ENCODE results near the gene TSEN34. TPM values are rescaled to one million over a fixed set of nuclear protein-coding genes. Genes with fewer than 3 reads are reported as not detected.
A peak's percentile ranks its signal among the peaks of the same experiment; 100 is the strongest.
"Not testable (repeated sequence)": the region's sequence is repeated elsewhere in the genome, so short reads cannot be mapped to it uniquely, and the experiment has no call there.

Gene TSEN34
- total and polyA plus RNA-seq, 7 donors, result 15.5 to 44.6 (median 20.2) TPM

DNA sequence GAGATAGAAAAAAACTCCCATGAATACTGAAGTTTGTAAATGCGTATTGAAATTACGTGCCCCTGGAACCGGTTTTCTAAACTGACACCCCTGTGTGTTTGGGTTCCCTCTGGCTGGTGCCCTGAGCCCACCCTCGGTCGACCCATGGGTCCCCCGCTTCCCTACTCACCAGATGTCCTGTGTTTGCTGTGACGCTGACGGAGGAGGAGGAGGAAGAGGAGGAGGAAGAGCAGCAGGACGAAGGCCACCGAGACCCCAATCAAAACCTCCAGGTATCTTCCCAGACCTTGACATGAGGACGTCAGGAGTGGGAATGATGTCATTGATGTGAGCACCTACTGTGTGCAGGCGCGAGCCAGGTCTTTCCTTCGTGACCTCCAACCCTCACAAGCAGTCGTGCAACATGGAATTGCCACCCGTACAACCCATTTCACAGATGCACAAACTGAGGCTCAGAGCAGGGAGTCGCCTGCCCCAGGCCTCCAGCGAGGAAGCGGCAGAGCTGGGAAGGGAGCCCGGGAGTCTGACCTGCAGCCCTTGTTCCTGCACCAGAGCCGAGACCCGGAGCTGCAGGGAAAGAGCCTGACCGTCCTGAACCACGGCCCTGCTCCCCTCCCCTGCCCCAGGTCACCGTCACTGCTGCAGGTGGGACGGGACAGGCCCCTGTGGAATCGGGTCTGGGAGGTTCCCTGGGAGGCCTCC lies 28.0 kb downstream of the TSEN34 start:
- Histone ChIP-seq H3K36me3 (ENCODE audit: insufficient read depth in 1 of 2, low read depth in 1 of 2) (no peaks in the 10 kb centered on the region), H3K4me3 (no peak overlapping the region), H3K27ac (no peak overlapping the region), H3K27me3 (ENCODE audit: insufficient read depth in 3 of 3, low read length in 2 of 3) (no peaks in the 10 kb centered on the region), H3K9me3 (no peaks in the 10 kb centered on the region), H3K4me1 (no peaks in the 10 kb centered on the region)
- intact Hi-C loops (cut with DNase I), result loop anchor here in 1 of 2 donors (2.0 kb wide), 1 partner anchor 22 kb away; no protein-coding TSS in a partner anchor
- ATAC-seq (no peak), DNase-seq (no peak)
- WGBS, 3 donors, result 86 to 90% (median 88%) methylated on average over 25 to 27 of the region's 27 CpGs
- TF ChIP-seq, protein P1, sequence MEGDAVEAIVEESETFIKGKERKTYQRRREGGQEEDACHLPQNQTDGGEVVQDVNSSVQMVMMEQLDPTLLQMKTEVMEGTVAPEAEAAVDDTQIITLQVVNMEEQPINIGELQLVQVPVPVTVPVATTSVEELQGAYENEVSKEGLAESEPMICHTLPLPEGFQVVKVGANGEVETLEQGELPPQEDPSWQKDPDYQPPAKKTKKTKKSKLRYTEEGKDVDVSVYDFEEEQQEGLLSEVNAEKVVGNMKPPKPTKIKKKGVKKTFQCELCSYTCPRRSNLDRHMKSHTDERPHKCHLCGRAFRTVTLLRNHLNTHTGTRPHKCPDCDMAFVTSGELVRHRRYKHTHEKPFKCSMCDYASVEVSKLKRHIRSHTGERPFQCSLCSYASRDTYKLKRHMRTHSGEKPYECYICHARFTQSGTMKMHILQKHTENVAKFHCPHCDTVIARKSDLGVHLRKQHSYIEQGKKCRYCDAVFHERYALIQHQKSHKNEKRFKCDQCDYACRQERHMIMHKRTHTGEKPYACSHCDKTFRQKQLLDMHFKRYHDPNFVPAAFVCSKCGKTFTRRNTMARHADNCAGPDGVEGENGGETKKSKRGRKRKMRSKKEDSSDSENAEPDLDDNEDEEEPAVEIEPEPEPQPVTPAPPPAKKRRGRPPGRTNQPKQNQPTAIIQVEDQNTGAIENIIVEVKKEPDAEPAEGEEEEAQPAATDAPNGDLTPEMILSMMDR (IDR thresholded peaks at IDR 0.05), result no peak

DNA sequence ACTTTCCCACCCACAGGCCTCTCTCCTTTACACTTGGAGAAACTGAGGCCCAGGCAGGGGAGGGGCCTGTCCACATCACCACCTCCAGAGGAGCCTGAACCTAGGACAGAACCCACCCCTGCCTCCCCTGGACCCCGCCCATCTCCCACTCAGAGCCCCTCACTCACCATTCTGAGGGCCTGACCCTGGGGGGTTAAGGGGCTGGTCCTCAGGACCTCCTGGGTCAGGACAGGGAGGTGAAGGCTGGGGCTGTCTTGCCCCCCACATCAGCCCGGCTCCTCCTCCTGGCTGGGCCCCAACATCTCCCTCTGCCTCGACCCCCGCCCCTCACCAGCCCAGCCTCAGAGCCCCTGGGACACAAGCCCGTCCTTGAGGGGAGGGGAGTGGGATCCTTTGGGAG lies 28.6 kb downstream of the TSEN34 start:
- H3K9me3 ChIP-seq; DNase-seq; H3K4me1 ChIP-seq; H3K27me3 ChIP-seq (ENCODE audit: insufficient read depth in 3 of 3, low read length in 2 of 3); H3K27ac ChIP-seq; H3K4me3 ChIP-seq; ATAC-seq; H3K36me3 ChIP-seq (ENCODE audit: insufficient read depth in 1 of 2, low read depth in 1 of 2): not testable (repeated sequence)
- 65 to 100% methylated on average over 1 to 5 of the region's 5 CpGs; no CpG with 5 or more reads in 1 of the 3 donors for WGBS, 3 donors
- intact Hi-C loops (cut with DNase I), result loop anchor here in 1 of 2 donors (2.0 kb wide), 1 partner anchor 21 kb away; no protein-coding TSS in a partner anchor

DNA sequence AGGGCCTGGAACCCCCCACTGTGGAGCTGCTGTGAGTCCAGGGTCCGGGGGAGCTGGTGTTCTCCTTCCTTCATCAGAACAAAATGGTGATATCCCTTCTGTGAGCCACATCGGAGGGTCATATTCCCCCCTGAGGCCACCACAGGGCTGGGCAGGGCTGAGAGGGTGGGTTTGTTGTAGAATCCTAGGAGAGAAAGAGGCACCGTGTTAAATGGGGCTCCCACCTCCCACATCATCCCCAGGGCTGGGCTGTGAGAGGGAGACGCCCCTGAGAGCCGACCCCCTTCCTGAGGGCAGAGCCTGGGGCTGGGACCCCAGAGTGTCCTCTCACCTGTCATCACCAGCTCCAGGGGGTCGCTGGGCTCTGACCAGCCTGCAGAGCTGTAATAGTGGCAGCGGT lies 30.8 kb downstream of the TSEN34 start:
- intact Hi-C loops (cut with DNase I), result loop anchor here in 1 of 2 donors (2.0 kb wide), 1 partner anchor 23 kb away; no protein-coding TSS in a partner anchor
- not testable (repeated sequence) for H3K27me3 ChIP-seq (ENCODE audit: insufficient read depth in 3 of 3, low read length in 2 of 3); H3K4me1 ChIP-seq; H3K27ac ChIP-seq; H3K9me3 ChIP-seq; DNase-seq; H3K36me3 ChIP-seq (ENCODE audit: insufficient read depth in 1 of 2, low read depth in 1 of 2); H3K4me3 ChIP-seq
- ATAC-seq, result peak in 2 of 4 donors; percentile 11 to 15
- 70 to 76% (median 76%) methylated on average over 3 to 7 of the region's 7 CpGs for WGBS, 3 donors

DNA sequence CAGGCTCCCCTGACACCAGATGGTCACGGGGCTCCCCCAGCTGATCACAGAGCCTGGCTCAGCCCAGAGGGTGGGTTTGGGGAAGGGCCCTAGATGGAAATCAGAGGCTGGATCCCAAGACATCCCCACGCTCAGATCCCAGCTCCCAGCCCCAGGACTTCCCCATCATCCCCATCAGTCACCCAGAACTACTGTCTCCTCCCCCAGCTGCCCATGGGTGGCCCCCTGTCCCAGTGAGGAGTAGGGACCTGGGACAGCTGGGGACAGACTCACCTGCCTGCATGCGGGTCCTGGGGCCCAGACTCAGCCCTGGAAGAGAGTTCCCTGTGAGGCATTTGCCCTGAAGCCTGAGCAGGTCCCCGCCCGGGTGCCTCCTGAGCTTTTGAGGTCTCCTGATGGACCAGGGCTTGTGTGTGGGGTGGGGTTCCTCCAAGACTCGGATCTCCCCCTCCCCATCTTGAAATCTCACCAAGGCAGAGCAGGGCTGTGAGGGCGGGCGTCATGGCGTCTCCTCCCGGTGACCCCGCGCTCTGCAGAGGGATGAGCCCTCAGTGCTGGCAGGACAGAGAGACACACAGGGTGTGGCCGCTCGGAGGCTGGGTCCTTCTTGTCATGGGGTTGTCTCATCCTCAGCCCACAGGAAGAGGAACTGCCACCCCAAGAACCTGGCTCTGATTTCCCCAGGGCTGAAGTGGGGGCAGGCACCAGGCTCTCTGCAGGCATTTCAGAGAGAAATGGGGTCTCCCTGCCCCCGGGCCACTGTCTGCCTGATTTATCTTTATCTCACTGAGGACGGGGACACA lies 31.6 kb downstream of the TSEN34 start, which contains the start of gene LILRB3:
Gene LILRB3 (minus strand): TSS at position 534 of the 803 bp plus-strand sequence. CDS start 31 bp downstream, at position 503.
- H3K36me3 ChIP-seq (ENCODE audit: insufficient read depth in 1 of 2, low read depth in 1 of 2); H3K4me1 ChIP-seq; DNase-seq; H3K4me3 ChIP-seq; H3K27ac ChIP-seq; H3K9me3 ChIP-seq; H3K27me3 ChIP-seq (ENCODE audit: insufficient read depth in 3 of 3, low read length in 2 of 3): not testable (repeated sequence)
- intact Hi-C loops (cut with DNase I), result loop anchor here in 1 of 2 donors (2.0 kb wide), 1 partner anchor 22 kb away; no protein-coding TSS in a partner anchor
- ATAC-seq, result peak in 3 of 4 donors; percentile 42 to 55 (median 44)
- WGBS, 3 donors, result 51 to 64% (median 58%) methylated on average over 14 to 16 of the region's 16 CpGs

DNA sequence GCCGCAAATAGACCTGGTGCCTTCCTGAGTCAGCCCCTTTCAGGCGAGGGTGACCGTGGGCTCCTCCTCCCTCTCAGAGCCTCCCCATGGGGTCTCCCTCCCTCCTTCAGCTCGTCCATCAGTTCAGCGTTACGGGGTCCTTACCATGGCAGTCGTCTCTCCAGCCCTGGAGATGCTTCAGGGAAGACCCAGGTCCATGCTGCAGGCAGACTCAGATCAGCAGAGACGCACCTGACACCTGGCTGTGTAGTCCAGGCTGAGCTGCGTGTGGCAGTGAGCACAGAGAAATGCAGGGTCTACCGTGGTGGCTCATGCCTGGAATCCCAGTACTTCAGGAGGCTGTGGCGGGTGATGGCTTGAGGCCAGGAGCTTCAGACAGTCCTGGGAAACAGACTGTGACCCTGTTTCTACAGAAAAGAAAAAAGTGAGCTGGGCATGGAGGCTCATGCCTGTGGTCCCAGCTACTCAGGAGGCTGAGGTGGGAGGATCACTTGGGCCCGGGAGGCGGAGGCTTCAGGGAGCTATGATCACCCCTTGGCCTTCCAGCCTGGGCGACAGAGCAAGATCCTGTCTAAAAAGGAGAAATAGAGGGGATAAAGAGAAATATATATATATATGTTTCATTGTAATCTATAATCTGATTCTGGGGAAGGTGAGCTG lies 32.3 kb downstream of the TSEN34 start:
- not testable (repeated sequence) for DNase-seq; H3K4me1 ChIP-seq; H3K4me3 ChIP-seq; H3K9me3 ChIP-seq; H3K27me3 ChIP-seq (ENCODE audit: insufficient read depth in 3 of 3, low read length in 2 of 3); H3K36me3 ChIP-seq (ENCODE audit: insufficient read depth in 1 of 2, low read depth in 1 of 2); H3K27ac ChIP-seq
- intact Hi-C loops (cut with DNase I), result loop anchor here in 1 of 2 donors (2.0 kb wide), 1 partner anchor 21 kb away; no protein-coding TSS in a partner anchor
- 41 to 47% (median 43%) methylated on average over 13 to 14 of the region's 14 CpGs for WGBS, 3 donors
- peak in 1 of 4 donors; percentile 22 for ATAC-seq

DNA sequence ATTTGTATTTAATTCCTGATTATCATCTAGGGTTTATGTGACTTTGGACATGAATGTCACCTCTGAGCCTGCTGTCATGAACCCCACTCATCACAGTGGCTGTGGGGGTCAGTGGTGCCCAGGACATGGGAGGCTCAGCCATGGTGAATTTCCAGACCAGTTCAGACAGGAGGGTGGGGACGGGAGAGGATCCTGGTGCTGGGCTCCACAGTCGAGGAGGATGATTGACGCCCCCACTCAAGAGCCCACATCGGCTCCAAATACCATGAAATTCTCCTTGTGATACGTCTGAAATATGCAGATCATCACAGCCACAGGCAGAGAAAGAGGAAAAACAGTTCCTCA lies 32.8 kb downstream of the TSEN34 start:
- not testable (repeated sequence) for ATAC-seq; H3K36me3 ChIP-seq (ENCODE audit: insufficient read depth in 1 of 2, low read depth in 1 of 2); H3K4me3 ChIP-seq; DNase-seq; H3K27ac ChIP-seq; H3K27me3 ChIP-seq (ENCODE audit: insufficient read depth in 3 of 3, low read length in 2 of 3); H3K9me3 ChIP-seq; H3K4me1 ChIP-seq
- 34 to 46% (median 40%) methylated on average over 5 of the region's 5 CpGs for WGBS, 3 donors
- intact Hi-C loops (cut with DNase I), result loop anchor here in 1 of 2 donors (2.0 kb wide), 1 partner anchor 21 kb away; no protein-coding TSS in a partner anchor

DNA sequence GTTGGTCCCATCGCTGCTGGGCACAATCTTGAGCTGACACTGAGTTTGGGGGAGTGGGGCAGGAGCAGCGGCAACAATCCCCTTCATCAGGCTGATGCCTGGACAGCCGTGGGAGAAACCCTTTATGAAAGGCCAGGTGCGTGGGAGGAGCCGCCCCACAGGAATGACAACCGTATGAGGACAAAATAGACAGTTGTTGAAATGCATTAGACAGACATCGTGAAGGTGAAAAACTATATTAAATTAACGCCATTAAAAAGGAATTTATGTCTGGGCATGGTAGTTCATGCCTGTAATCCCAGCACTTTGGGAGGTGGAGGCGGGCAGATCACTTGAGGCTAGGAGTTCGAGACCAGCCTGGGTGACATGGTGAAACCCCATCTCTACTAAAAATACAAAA lies 33.5 kb downstream of the TSEN34 start:
- H3K4me1 ChIP-seq; ATAC-seq; intact Hi-C loops (cut with DNase I); H3K36me3 ChIP-seq (ENCODE audit: insufficient read depth in 1 of 2, low read depth in 1 of 2); DNase-seq; H3K9me3 ChIP-seq; H3K27ac ChIP-seq; H3K27me3 ChIP-seq (ENCODE audit: insufficient read depth in 3 of 3, low read length in 2 of 3); H3K4me3 ChIP-seq: not testable (repeated sequence)
- WGBS, 3 donors, result 73 to 76% (median 76%) methylated on average over 9 to 10 of the region's 10 CpGs
